Measurements from ENCODE around the gene PINLYP.

PINLYP gene

DNA sequence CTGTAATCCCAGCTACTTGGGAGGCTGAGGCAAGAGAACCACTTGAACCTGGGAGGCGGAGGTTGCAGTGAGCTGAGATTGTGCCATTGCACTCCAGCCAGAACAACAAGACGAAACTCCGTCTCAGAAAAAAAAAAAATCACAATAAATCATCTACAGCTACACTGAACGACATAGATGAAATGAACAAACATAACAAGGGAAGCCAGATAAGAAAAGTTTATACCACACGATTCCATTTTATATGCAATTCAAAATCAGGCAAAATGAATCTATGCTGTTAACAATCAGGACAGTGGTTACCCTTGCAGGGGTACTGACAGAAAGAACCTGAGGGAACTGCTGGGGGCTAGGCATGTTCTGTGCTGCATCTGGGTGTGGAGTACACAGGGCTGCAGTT is 5.9 kb upstream of the PINLYP start:
- Histone ChIP-seq H4K20me1 (ENCODE audit: insufficient read depth, low read length, poor library complexity, severe bottlenecking) (no peaks in the 10 kb centered on the region), H3K4me2 (ENCODE audit: low read depth, low read length, poor library complexity, severe bottlenecking) (peak overlapping the region; percentile 10), H3F3A (ENCODE audit: low read depth) (no peaks in the 10 kb centered on the region), H3K79me2 (ENCODE audit: insufficient read depth, low read length) (peaks cover 59% of the 10 kb centered on the region), H3K27me3 (ENCODE audit: insufficient read depth, low read length, poor library complexity, severe bottlenecking) (no peaks in the 10 kb centered on the region), H3K9ac (ENCODE audit: low read depth, low read length, poor library complexity, severe bottlenecking) (no peak overlapping the region), H2AFZ (ENCODE audit: low read length) (no peak overlapping the region), H3K36me3 (ENCODE audit: insufficient read depth, low read length) (no peaks in the 10 kb centered on the region), H3K4me1 (ENCODE audit: insufficient read depth, low read length, poor library complexity, severe bottlenecking) (peaks cover 28% of the 10 kb centered on the region), H3K9me3 (ENCODE audit: insufficient read depth, low read depth, low read length) (no peaks in the 10 kb centered on the region), H3K4me3 (ENCODE audit: low read length, poor library complexity, severe bottlenecking) (no peak overlapping the region), H3K9me2 (replicated peaks; ENCODE audit: low read depth, low read length) (no peaks in the 10 kb centered on the region)
- TF ChIP-seq EZH2phosphoT487 (IDR thresholded peaks at IDR 0.05; ENCODE audit: borderline replicate concordance): no peak
- TF ChIP-seq, protein P1, sequence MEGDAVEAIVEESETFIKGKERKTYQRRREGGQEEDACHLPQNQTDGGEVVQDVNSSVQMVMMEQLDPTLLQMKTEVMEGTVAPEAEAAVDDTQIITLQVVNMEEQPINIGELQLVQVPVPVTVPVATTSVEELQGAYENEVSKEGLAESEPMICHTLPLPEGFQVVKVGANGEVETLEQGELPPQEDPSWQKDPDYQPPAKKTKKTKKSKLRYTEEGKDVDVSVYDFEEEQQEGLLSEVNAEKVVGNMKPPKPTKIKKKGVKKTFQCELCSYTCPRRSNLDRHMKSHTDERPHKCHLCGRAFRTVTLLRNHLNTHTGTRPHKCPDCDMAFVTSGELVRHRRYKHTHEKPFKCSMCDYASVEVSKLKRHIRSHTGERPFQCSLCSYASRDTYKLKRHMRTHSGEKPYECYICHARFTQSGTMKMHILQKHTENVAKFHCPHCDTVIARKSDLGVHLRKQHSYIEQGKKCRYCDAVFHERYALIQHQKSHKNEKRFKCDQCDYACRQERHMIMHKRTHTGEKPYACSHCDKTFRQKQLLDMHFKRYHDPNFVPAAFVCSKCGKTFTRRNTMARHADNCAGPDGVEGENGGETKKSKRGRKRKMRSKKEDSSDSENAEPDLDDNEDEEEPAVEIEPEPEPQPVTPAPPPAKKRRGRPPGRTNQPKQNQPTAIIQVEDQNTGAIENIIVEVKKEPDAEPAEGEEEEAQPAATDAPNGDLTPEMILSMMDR (conservative IDR thresholded peaks at IDR 0.05; ENCODE audit: low read length): no peak

DNA sequence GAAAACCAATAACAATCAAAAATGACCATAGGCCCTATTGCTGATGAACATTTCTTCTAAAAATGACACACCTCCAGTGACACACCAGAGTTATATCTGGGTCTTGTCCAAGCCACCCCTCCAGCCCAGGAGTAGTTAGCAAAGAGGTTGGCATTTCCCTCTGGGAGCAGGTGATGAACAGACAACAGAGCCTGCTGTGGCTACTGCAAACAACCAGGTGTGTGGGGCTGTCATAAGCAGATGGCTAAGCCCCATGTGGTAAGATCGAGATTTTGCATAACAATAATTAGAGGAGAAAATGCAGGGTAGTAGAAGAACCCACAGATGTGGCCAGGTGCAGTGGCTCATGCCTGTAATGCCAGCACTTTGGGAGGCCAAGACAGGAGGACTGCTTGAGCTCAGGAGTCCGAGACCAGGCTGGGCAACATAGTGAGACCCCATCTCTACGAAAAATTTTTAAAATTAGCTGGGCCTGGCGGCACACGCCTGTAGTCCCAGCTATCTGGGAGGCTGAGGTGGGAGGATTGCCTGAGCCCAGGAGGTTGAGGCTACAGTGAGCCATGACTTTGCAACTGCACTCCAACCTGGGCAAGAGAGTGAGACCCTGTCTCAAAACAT is 5.3 kb upstream of the PINLYP start:
- Histone ChIP-seq H3K79me2 (ENCODE audit: insufficient read depth, low read length) (peaks cover 59% of the 10 kb centered on the region), H3K27me3 (ENCODE audit: insufficient read depth, low read length, poor library complexity, severe bottlenecking) (no peaks in the 10 kb centered on the region)

DNA sequence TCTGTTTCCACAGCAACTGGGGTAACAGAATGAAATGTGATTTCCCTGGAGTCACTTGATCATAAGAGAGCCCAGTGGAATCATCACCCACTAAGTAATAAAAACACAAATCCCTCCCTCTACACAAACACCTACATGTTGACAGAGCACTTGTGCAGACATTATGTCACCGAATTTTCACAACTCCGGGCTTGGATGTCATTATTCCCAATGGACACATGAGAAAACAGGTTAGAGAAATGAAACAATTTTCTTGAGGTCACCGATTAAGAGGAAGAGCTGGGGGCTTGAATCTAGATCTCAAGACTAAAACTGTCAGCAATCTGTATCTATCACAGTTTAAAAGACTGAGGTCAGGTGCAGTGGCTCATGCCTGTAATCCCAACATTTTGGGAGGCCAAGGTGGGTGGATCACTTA is 3.4 kb upstream of the PINLYP start:
- Histone ChIP-seq H3F3A (ENCODE audit: low read depth) (no peaks in the 10 kb centered on the region), H3K9ac (ENCODE audit: low read depth, low read length, poor library complexity, severe bottlenecking) (no peak overlapping the region), H3K9me2 (replicated peaks; ENCODE audit: low read depth, low read length) (no peaks in the 10 kb centered on the region), H3K36me3 (ENCODE audit: insufficient read depth, low read length) (no peaks in the 10 kb centered on the region), H2AFZ (ENCODE audit: low read length) (no peak overlapping the region), H3K4me1 (ENCODE audit: insufficient read depth, low read length, poor library complexity, severe bottlenecking) (peaks cover 23% of the 10 kb centered on the region), H3K9me3 (ENCODE audit: insufficient read depth, low read depth, low read length) (no peaks in the 10 kb centered on the region), H3K4me2 (ENCODE audit: low read depth, low read length, poor library complexity, severe bottlenecking) (peak overlapping the region; percentile 35), H3K79me2 (ENCODE audit: insufficient read depth, low read length) (peaks cover 56% of the 10 kb centered on the region), H3K4me3 (ENCODE audit: low read length, poor library complexity, severe bottlenecking) (no peak overlapping the region), H3K27me3 (ENCODE audit: insufficient read depth, low read length, poor library complexity, severe bottlenecking) (no peaks in the 10 kb centered on the region), H4K20me1 (ENCODE audit: insufficient read depth, low read length, poor library complexity, severe bottlenecking) (no peaks in the 10 kb centered on the region)
- TF ChIP-seq, protein P1 (conservative IDR thresholded peaks at IDR 0.05; ENCODE audit: low read length): no peak
- TF ChIP-seq EZH2phosphoT487 (IDR thresholded peaks at IDR 0.05; ENCODE audit: borderline replicate concordance): no peak

More for the DNA sequence above, 5.3 kb upstream of the PINLYP start:
- Histone ChIP-seq H3F3A (ENCODE audit: low read depth) (no peaks in the 10 kb centered on the region), H3K9me2 (replicated peaks; ENCODE audit: low read depth, low read length) (no peaks in the 10 kb centered on the region), H3K4me3 (ENCODE audit: low read length, poor library complexity, severe bottlenecking) (no peak overlapping the region), H3K9me3 (ENCODE audit: insufficient read depth, low read depth, low read length) (no peaks in the 10 kb centered on the region), H3K4me2 (ENCODE audit: low read depth, low read length, poor library complexity, severe bottlenecking) (peak overlapping the region; percentile 10), H3K9ac (ENCODE audit: low read depth, low read length, poor library complexity, severe bottlenecking) (no peak overlapping the region), H4K20me1 (ENCODE audit: insufficient read depth, low read length, poor library complexity, severe bottlenecking) (no peaks in the 10 kb centered on the region), H3K36me3 (ENCODE audit: insufficient read depth, low read length) (no peaks in the 10 kb centered on the region), H2AFZ (ENCODE audit: low read length) (no peak overlapping the region), H3K4me1 (ENCODE audit: insufficient read depth, low read length, poor library complexity, severe bottlenecking) (peaks cover 23% of the 10 kb centered on the region)
- no peak for TF ChIP-seq EZH2phosphoT487 (IDR thresholded peaks at IDR 0.05; ENCODE audit: borderline replicate concordance)
- TF ChIP-seq, protein P1 (conservative IDR thresholded peaks at IDR 0.05; ENCODE audit: low read length): peak; percentile 13; the same call in 1 of the 2 replicates
